ENCODE measurements around the gene ZNF69.
"Not testable (repeated sequence)": the region's sequence is repeated elsewhere in the genome, so short reads cannot be mapped to it uniquely, and the experiment has no call there.

Gene ZNF69

GRCh38 chr19:11880598-11880997, 7.0 kb upstream of the ZNF69 start:
- DNase-seq (ENCODE audit: low read depth, low spot score), result no peak
- no peak for TF ChIP-seq CTCF (IDR thresholded peaks at IDR 0.05; ENCODE audit: low read depth, low read length)
- in situ Hi-C loops (cut with HindIII; ENCODE audit: low sequenced_read_pairs), result no loop called here
- H3K4me3 ChIP-seq (ENCODE audit: low read depth, low read length), result no peak overlapping the region

- in situ Hi-C loops (cut with HindIII; ENCODE audit: low sequenced_read_pairs), result no loop called here
- DNase-seq (ENCODE audit: low read depth, low spot score), result peak; percentile 45
- H3K4me3 ChIP-seq (ENCODE audit: low read depth, low read length), result no peak overlapping the region
- TF ChIP-seq CTCF (IDR thresholded peaks at IDR 0.05; ENCODE audit: low read depth, low read length), result peak; percentile 76
Observed at GRCh38 chr19:11881151-11881800, 6.3 kb upstream of the ZNF69 start.

- TF ChIP-seq CTCF (IDR thresholded peaks at IDR 0.05; ENCODE audit: low read depth, low read length), result no peak
- in situ Hi-C loops (cut with HindIII; ENCODE audit: low sequenced_read_pairs), result no loop called here
- DNase-seq (ENCODE audit: low read depth, low spot score), result no peak
- no peak overlapping the region for H3K4me3 ChIP-seq (ENCODE audit: low read depth, low read length)
Observed at GRCh38 chr19:11882606-11883005, 5.0 kb upstream of the ZNF69 start.

GRCh38 chr19:11887234-11887610, 360 bp upstream of the ZNF69 start:
- no peak for DNase-seq (ENCODE audit: low read depth, low spot score)
- no peak for TF ChIP-seq CTCF (IDR thresholded peaks at IDR 0.05; ENCODE audit: low read depth, low read length)
- in situ Hi-C loops (cut with HindIII; ENCODE audit: low sequenced_read_pairs), result no loop called here
- peak overlapping the region; percentile 79 for H3K4me3 ChIP-seq (ENCODE audit: low read depth, low read length)

GRCh38 chr19:11889901-11890300, 2.3 kb downstream of the ZNF69 start:
- peak; percentile 9 for DNase-seq (ENCODE audit: low read depth, low spot score)
- H3K4me3 ChIP-seq (ENCODE audit: low read depth, low read length); in situ Hi-C loops (cut with HindIII; ENCODE audit: low sequenced_read_pairs): not testable (repeated sequence)

- no peak overlapping the region for H3K4me3 ChIP-seq (ENCODE audit: low read depth, low read length)
- in situ Hi-C loops (cut with HindIII; ENCODE audit: low sequenced_read_pairs), result no loop called here
- DNase-seq (ENCODE audit: low read depth, low spot score), result no peak
- TF ChIP-seq CTCF (IDR thresholded peaks at IDR 0.05; ENCODE audit: low read depth, low read length), result no peak
Observed at GRCh38 chr19:11890634-11891033, 3.1 kb downstream of the ZNF69 start.

- no peak overlapping the region for H3K4me3 ChIP-seq (ENCODE audit: low read depth, low read length)
- no peak for TF ChIP-seq CTCF (IDR thresholded peaks at IDR 0.05; ENCODE audit: low read depth, low read length)
- no peak for DNase-seq (ENCODE audit: low read depth, low spot score)
- in situ Hi-C loops (cut with HindIII; ENCODE audit: low sequenced_read_pairs), result no loop called here
Observed at GRCh38 chr19:11894851-11895250, 7.3 kb downstream of the ZNF69 start.

Measured in astrocyte of the spinal cord (primary cell).